Kidney (tissue), 14 donors: ENCODE data around the gene NRG3. TPM values are rescaled to one million over a fixed set of nuclear protein-coding genes. Genes with fewer than 3 reads are reported as not detected.

Experiments
- DNase-seq, 5 donors: peaks; one replicate each; pipeline ENCODE4 v3.0.0-alpha.2; 2013 to 2020
- FAIRE-seq: peaks from 2 replicates; lab custom pipeline; 2012; peaks lifted over from hg19 to GRCh38; lab: Jason Lieb, UNC
- H3K27ac ChIP-seq, 2 donors: one replicate each; pipeline ENCODE4 v1.7.0; 2013; ENCODE audit warnings: low read depth in 2 of 2, low read length in 2 of 2, inconsistent platforms in 1 of 2
- H3K27me3 ChIP-seq: one replicate; pipeline ENCODE4 v1.7.1; 2013; ENCODE audit warnings: low read length, inconsistent platforms; ENCODE audit not compliant: control insufficient read depth, insufficient read depth
- H3K36me3 ChIP-seq, 3 donors: one replicate each; pipeline versions ENCODE4 v1.7.0 to v1.7.1; 2013; ENCODE audit warnings: low read length in 3 of 3, control low read depth in 1 of 3, inconsistent platforms in 1 of 3; ENCODE audit not compliant: insufficient read depth in 3 of 3, control insufficient read depth in 2 of 3
- H3K4me1 ChIP-seq, 3 donors: one replicate each; pipeline versions ENCODE4 v1.7.0 to v1.7.1; 2013; ENCODE audit warnings: low read length in 3 of 3, inconsistent platforms in 1 of 3, low read depth in 1 of 3; ENCODE audit not compliant: control insufficient read depth in 2 of 3, insufficient read depth in 2 of 3
- H3K4me3 ChIP-seq, 3 donors: one replicate each; pipeline versions ENCODE4 v1.7.0 to v1.8.1; 2013; ENCODE audit warnings: low read length in 3 of 3, control low read depth in 1 of 3, inconsistent platforms in 1 of 3
- H3K9ac ChIP-seq, 3 donors: one replicate each; pipeline versions ENCODE4 v1.7.0 to v1.7.1; 2013; ENCODE audit warnings: low read length in 3 of 3, control low read depth in 1 of 3, inconsistent platforms in 1 of 3
- H3K9me3 ChIP-seq, 3 donors: one replicate each; pipeline versions ENCODE4 v1.7.0 to v1.7.1; 2013; ENCODE audit warnings: low read length in 3 of 3, control low read depth in 1 of 3, inconsistent platforms in 1 of 3; ENCODE audit not compliant: control insufficient read depth in 2 of 3, insufficient read depth in 1 of 3
- intact Hi-C: fragments of 100-400 bp; cut with DNase I; formaldehyde crosslinking; loops from one replicate; pipeline ENCODE4 v1.11.1; 2022
- polyA plus RNA-seq: library from polyadenylated mRNA; stranded (reverse); fragments of 350-450 nt; fragmentation: Illumina TruSeq; extraction: RNeasy Lipid Tissue Mini Kit (QIAGEN cat#74804); gene quantifications from one replicate; pipeline ENCODE4 v1.2.3, GENCODE V29; 2014; ENCODE audit warnings: low read depth, low replicate concordance; ENCODE audit not compliant: insufficient read depth
- total RNA-seq: library from RNA; stranded (reverse); fragmentation: NEBNext Ultra II Directional; extraction: Animal tissue kit (Norgen Biotek cat#: 25700); gene quantifications from one replicate; pipeline ENCODE4 v1.2.1, GENCODE V29; 2021
- TF ChIP-seq, protein P1 (sequence below): IDR thresholded peaks from 3 replicates; pipeline ENCODE4 v1.5.1; 2012; ENCODE audit warnings: mild to moderate bottlenecking, moderate library complexity, borderline replicate concordance; ENCODE audit not compliant: insufficient read depth; ENCODE audit errors: extremely low read depth
- donor health status: control.
- donor health status: control.
- donor health status: control.
- donor health status: control.
- donor health status: control.
- donor health status: DM: yes; HTN: yes; CAD: no.
- donor health status: Normal renal cell carcinoma (clear cell type).

Gene NRG3
- total and polyA plus RNA-seq, 2 donors from 2014 or later: 0.62 to 5.4 TPM

DNA sequence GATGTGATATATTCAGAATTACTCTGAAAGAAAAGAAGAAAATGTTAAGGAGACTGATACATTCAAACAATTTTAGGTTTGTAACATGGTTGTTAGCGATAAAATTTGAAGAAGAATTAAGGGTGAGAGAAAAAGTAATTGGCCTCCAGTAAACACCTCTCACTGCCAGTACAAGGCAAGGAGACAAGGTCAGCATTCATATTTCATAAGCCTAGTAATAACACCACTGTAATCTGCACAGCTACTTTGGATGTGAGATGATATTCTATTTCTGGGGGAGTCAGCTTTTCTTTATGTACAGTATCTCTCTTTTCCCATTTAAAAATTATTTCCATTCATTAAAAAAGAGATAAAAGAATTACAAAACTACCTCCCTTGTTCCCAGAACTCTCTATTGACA is 621.1 kb downstream of the NRG3 start:
- Histone ChIP-seq H3K27ac (no peak overlapping the region), H3K9me3 (no peaks in the 10 kb centered on the region), H3K27me3 (no peaks in the 10 kb centered on the region), H3K9ac (no peak overlapping the region), H3K36me3 (no peaks in the 10 kb centered on the region), H3K4me3 (no peak overlapping the region), H3K4me1 (no peaks in the 10 kb centered on the region)
- TF ChIP-seq, protein P1, sequence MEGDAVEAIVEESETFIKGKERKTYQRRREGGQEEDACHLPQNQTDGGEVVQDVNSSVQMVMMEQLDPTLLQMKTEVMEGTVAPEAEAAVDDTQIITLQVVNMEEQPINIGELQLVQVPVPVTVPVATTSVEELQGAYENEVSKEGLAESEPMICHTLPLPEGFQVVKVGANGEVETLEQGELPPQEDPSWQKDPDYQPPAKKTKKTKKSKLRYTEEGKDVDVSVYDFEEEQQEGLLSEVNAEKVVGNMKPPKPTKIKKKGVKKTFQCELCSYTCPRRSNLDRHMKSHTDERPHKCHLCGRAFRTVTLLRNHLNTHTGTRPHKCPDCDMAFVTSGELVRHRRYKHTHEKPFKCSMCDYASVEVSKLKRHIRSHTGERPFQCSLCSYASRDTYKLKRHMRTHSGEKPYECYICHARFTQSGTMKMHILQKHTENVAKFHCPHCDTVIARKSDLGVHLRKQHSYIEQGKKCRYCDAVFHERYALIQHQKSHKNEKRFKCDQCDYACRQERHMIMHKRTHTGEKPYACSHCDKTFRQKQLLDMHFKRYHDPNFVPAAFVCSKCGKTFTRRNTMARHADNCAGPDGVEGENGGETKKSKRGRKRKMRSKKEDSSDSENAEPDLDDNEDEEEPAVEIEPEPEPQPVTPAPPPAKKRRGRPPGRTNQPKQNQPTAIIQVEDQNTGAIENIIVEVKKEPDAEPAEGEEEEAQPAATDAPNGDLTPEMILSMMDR: no peak
- DNase-seq (no peak), FAIRE-seq (no peak)
- intact Hi-C loops: no loop called here

DNA sequence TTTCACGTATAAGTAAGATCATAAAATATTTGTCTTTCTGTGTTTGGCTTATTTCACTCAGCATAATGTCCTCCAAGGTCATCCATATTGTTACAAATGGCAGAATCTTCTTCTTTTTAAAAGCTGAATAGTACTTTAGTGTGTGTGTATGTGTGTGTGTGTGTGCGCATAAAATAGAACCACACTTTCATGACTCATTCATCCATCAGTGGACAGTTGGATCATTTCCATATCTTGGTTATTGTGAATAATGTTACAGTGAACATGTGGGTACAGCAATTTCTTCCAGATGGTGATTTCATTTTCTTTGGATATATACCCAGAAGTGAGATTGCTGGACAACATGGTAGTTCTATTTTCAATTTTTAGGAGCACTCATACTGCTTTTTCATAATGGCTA is 622.4 kb downstream of the NRG3 start:
- H3K4me3 ChIP-seq: no peak overlapping the region
- no peak for DNase-seq
- TF ChIP-seq, protein P1: no peak
- H3K9me3 ChIP-seq: no peaks in the 10 kb centered on the region
- intact Hi-C loops: no loop called here
- H3K27me3 ChIP-seq: no peaks in the 10 kb centered on the region
- no peaks in the 10 kb centered on the region for H3K36me3 ChIP-seq
- no peak overlapping the region for H3K27ac ChIP-seq
- H3K9ac ChIP-seq: no peak overlapping the region
- FAIRE-seq: no peak
- H3K4me1 ChIP-seq: no peaks in the 10 kb centered on the region

- no peaks in the 10 kb centered on the region for H3K4me1 ChIP-seq
- H3K27me3 ChIP-seq: no peaks in the 10 kb centered on the region
- H3K27ac ChIP-seq: no peak overlapping the region
- intact Hi-C loops: no loop called here
- no peaks in the 10 kb centered on the region for H3K36me3 ChIP-seq
- TF ChIP-seq, protein P1: no peak
- DNase-seq (no peak), FAIRE-seq (no peak)
- H3K9ac ChIP-seq: no peak overlapping the region
- no peaks in the 10 kb centered on the region for H3K9me3 ChIP-seq
- no peak overlapping the region for H3K4me3 ChIP-seq
Observed at GRCh38 chr10:82498976-82499375, 624.0 kb downstream of the NRG3 start.

DNA sequence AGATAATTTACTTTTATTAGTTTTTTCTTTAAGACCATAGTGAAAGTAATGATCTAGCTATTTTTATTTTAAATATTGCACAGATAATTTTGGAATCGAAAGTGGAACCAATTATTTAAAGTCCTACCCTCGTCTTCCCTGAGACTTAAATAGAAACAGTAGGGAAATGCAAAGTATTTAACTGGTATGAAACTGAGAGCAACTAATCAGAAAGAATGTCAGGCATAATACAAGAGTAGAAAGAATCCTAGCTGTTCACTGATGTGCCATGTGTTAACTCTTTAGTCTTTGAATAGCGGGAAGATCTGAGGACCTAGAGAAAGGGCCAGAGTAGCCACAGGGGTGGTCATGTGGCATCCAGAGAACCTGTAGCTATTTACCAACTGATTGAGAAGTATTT is 630.0 kb downstream of the NRG3 start:
- TF ChIP-seq, protein P1: no peak
- no peaks in the 10 kb centered on the region for H3K27me3 ChIP-seq
- no peak overlapping the region for H3K4me3 ChIP-seq
- H3K27ac ChIP-seq: no peak overlapping the region
- intact Hi-C loops: no loop called here
- no peaks in the 10 kb centered on the region for H3K9me3 ChIP-seq
- DNase-seq (no peak), FAIRE-seq (no peak)
- no peaks in the 10 kb centered on the region for H3K36me3 ChIP-seq
- H3K4me1 ChIP-seq: no peaks in the 10 kb centered on the region
- no peak overlapping the region for H3K9ac ChIP-seq
